ENCODE data around the gene LCLAT1.
A peak's percentile ranks its signal among the peaks of the same experiment; 100 is the strongest.

LCLAT1 gene

GRCh38 chr2:30680121-30680520 lies 233.1 kb downstream of the LCLAT1 start:
- DNase-seq, result no peak

- DNase-seq, result no peak
Measured at GRCh38 chr2:30681022-30681421, 234.0 kb downstream of the LCLAT1 start.

GRCh38 chr2:30683236-30683956 lies 236.3 kb downstream of the LCLAT1 start:
- DNase-seq, result no peak

GRCh38 chr2:30684026-30684425 lies 237.0 kb downstream of the LCLAT1 start:
- no peak for DNase-seq

- DNase-seq, result peak; percentile 67
Measured at GRCh38 chr2:30684516-30684915, 237.5 kb downstream of the LCLAT1 start.

- no peak for DNase-seq
Measured at GRCh38 chr2:30684996-30685395, 237.9 kb downstream of the LCLAT1 start.

- DNase-seq, result no peak
Measured at GRCh38 chr2:30686000-30686399, 239.0 kb downstream of the LCLAT1 start.

GRCh38 chr2:30686669-30687068 lies 239.6 kb downstream of the LCLAT1 start:
- no peak for DNase-seq

GRCh38 chr2:30688956-30689401 lies 241.9 kb downstream of the LCLAT1 start:
- peak; percentile 82 for DNase-seq

GRCh38 chr2:30689496-30690125 lies 242.6 kb downstream of the LCLAT1 start:
- no peak for DNase-seq

GRCh38 chr2:30690126-30690561 lies 243.1 kb downstream of the LCLAT1 start:
- no peak for DNase-seq

- DNase-seq, result no peak
Measured at GRCh38 chr2:30691091-30691947, 244.3 kb downstream of the LCLAT1 start.

- no peak for DNase-seq
Measured at GRCh38 chr2:30691948-30692828, 245.1 kb downstream of the LCLAT1 start.

GRCh38 chr2:30692829-30693275 lies 245.8 kb downstream of the LCLAT1 start:
- no peak for DNase-seq
